Nephron progenitor cell (in vitro differentiated cells): ENCODE measurements around the gene FHIP1B.

Experiments used
- DNase-seq: peaks from one replicate; pipeline ENCODE4 v3.0.0; 2021
- H3K27ac Mint-ChIP-seq: 2 replicates; pipeline ENCODE4 v1.8.0; 2021; ENCODE audit warnings: mild to moderate bottlenecking, moderate library complexity, mixed read lengths
- H3K27me3 Mint-ChIP-seq: 2 replicates; pipeline ENCODE4 v1.8.0; 2021; ENCODE audit warnings: mild to moderate bottlenecking, low read depth, mixed read lengths; ENCODE audit not compliant: poor library complexity
- H3K36me3 Mint-ChIP-seq: 2 replicates; pipeline ENCODE4 v1.8.0; 2021; ENCODE audit warnings: low read depth, mixed read lengths
- H3K4me1 Mint-ChIP-seq: 2 replicates; pipeline ENCODE4 v1.8.0; 2021; ENCODE audit warnings: mixed read lengths
- H3K4me3 Mint-ChIP-seq: 2 replicates; pipeline ENCODE4 v1.8.0; 2021; ENCODE audit warnings: mild to moderate bottlenecking, moderate library complexity, mixed read lengths
- H3K9me3 Mint-ChIP-seq: 2 replicates; pipeline ENCODE4 v1.8.0; 2021; ENCODE audit warnings: mild to moderate bottlenecking, moderate library complexity, mixed read lengths
- CTCF ChIP-seq: fragments of 200-600 bp; sonication (generic); IDR thresholded peaks from 2 replicates; pipeline ENCODE4 v1.5.0; 2021; ENCODE audit warnings: antibody characterized with exemption

The FHIP1B gene

GRCh38 chr11:6245536-6245935, 11.1 kb upstream of the FHIP1B start:
- H3K9me3 Mint-ChIP-seq, result no peaks in the 10 kb centered on the region

GRCh38 chr11:6241316-6241715, 6.9 kb upstream of the FHIP1B start:
- Mint-ChIP-seq H3K27ac (no peak overlapping the region), H3K9me3 (no peaks in the 10 kb centered on the region), H3K4me1 (peaks cover 7% of the 10 kb centered on the region), H3K4me3 (no peak overlapping the region), H3K36me3 (no peaks in the 10 kb centered on the region), H3K27me3 (peaks cover 2% of the 10 kb centered on the region)
- no peak for DNase-seq
- no peak for TF ChIP-seq CTCF

More at GRCh38 chr11:6245536-6245935, 11.1 kb upstream of the FHIP1B start:
- DNase-seq, result no peak
- Mint-ChIP-seq H3K36me3 (no peaks in the 10 kb centered on the region), H3K4me3 (no peak overlapping the region), H3K4me1 (peaks cover 7% of the 10 kb centered on the region), H3K27me3 (peaks cover 9% of the 10 kb centered on the region), H3K27ac (no peak overlapping the region)
- TF ChIP-seq CTCF, result no peak

GRCh38 chr11:6240781-6241180, 6.3 kb upstream of the FHIP1B start:
- peaks cover 7% of the 10 kb centered on the region for H3K4me1 Mint-ChIP-seq
- peaks cover 2% of the 10 kb centered on the region for H3K27me3 Mint-ChIP-seq
- TF ChIP-seq CTCF, result no peak
- H3K27ac Mint-ChIP-seq, result no peak overlapping the region
- no peaks in the 10 kb centered on the region for H3K9me3 Mint-ChIP-seq
- H3K36me3 Mint-ChIP-seq, result no peaks in the 10 kb centered on the region
- no peak for DNase-seq
- no peak overlapping the region for H3K4me3 Mint-ChIP-seq

GRCh38 chr11:6240139-6240538, 5.7 kb upstream of the FHIP1B start:
- DNase-seq, result no peak
- TF ChIP-seq CTCF, result no peak
- Mint-ChIP-seq H3K27ac (no peak overlapping the region), H3K4me1 (peaks cover 11% of the 10 kb centered on the region), H3K9me3 (no peaks in the 10 kb centered on the region), H3K36me3 (no peaks in the 10 kb centered on the region), H3K4me3 (no peak overlapping the region), H3K27me3 (peaks cover 5% of the 10 kb centered on the region)

- H3K36me3 Mint-ChIP-seq, result no peaks in the 10 kb centered on the region
- H3K27me3 Mint-ChIP-seq, result peaks cover 8% of the 10 kb centered on the region
- no peak for DNase-seq
- H3K27ac Mint-ChIP-seq, result no peak within 1 kb of the TSS
- no peak for TF ChIP-seq CTCF
- H3K4me1 Mint-ChIP-seq, result peaks cover 18% of the 10 kb centered on the region
- no peak within 1 kb of the TSS for H3K4me3 Mint-ChIP-seq
- H3K9me3 Mint-ChIP-seq, result no peaks in the 10 kb centered on the region
Observed at GRCh38 chr11:6238902-6239301, 4.5 kb upstream of the FHIP1B start, which contains the start of gene CNGA4. Gene CNGA4 (plus strand): TSS chr11:6239089. CDS start chr11:6239207, 118 bp downstream.

- TF ChIP-seq CTCF, result no peak
- Mint-ChIP-seq H3K4me3 (no peak overlapping the region), H3K27me3 (peaks cover 5% of the 10 kb centered on the region), H3K9me3 (no peaks in the 10 kb centered on the region), H3K36me3 (no peaks in the 10 kb centered on the region), H3K4me1 (peaks cover 22% of the 10 kb centered on the region), H3K27ac (no peak overlapping the region)
- DNase-seq, result no peak
Observed at GRCh38 chr11:6237761-6238302, 3.4 kb upstream of the FHIP1B start.
